HG03025 (cell line): ENCODE data around the gene SIK3.
"Not testable (repeated sequence)": the region's sequence is repeated elsewhere in the genome, so short reads cannot be mapped to it uniquely, and the experiment has no call there.

Experiments
- ATAC-seq: cut with Tn5 transposase; IDR thresholded peaks from one replicate; pipeline ENCODE4 v1.9.1; 2021; ENCODE audit warnings: mild to moderate bottlenecking, moderate library complexity; ENCODE audit not compliant: unreplicated experiment, low FRiP score

Gene SIK3

DNA sequence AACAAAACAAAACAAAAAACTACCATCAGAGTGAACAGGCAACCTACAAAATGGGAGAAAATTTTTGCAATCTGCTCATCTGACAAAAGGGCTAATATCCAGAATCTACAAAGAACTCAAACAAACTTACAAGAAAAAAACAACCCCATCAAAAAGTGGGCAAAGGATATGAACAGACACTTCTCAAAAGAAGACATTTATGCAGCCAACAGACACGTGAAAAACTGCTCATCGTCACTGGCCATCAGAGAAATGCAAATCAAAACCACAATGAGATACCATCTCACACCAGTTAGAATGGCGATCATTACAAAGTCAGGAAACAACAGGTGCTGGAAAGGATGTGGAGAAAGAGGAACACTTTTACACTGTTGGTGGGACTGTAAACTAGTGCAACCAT lies 14.3 kb upstream of the SIK3 start:
- not testable (repeated sequence) for ATAC-seq

DNA sequence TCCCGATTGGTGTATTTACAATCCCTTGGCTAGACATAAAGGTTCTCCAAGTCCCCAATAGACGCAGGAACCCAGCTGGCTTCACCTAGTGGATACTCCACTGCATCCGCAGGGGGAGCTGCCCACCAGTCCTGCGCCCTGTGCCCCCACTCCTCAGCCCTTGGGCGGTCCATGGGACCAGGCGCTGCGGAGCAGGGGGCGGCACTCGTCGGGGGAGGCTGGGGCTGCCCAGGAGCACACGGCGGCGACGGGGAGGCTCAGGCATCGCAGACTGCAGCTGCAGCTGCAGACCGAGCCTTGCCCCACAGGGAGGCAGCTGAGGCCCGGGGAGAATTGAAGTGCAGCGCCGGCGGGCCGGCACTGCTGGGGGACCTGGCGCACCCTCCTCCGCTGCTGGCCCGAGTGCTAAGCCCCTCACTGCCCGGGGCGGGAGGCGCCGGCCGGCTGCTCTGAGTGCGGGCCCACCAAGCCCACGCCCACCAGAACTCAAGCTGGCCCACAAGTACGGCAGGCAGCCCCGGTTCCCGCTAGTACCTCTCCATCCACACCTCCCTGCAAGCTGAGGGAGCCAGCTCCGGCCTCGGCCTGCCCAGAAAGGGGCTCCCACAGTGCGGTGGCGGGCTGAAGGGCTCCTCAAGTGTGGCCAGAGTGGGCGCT lies 12.2 kb upstream of the SIK3 start:
- ATAC-seq: no peak

DNA sequence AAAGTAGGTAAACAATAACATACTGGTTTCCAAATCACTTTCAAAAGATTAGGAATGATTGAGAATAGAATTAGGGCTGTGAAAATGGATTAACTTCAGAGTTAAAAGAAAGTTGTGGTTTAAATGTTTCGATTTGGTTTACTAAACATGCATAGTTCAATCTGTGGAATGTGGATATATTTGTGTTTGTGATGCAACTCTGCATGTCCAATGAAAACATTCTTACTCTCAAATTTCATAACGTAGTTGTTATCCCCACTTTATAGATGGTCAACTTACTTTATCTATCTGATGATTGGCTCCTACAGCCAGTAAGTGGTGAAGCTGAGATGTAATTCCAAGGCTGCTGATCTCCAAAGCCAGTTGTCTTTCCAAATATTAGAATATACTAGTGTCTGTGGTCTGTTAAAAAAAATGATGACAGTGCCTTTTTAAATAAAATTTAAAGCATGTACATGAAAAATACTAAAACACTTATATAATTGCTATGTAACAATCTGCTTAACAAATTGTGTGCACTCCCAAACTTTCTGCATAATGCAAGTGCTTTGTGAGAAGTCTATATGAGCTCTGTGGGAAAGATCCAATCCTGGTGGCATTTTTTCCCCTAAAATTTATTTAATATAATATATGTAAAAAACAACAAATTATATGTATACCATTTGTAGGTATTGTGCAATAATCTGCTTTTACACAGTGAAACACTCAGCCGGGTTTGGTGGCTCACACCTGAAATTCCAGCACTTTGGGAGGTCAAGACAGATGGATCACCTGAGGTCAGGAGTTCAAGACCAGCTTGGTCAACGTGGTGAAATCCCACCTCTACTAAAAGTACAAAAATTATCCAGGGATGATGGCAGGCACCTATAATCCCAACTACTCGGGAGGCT lies 9.7 kb upstream of the SIK3 start:
- no peak for ATAC-seq

DNA sequence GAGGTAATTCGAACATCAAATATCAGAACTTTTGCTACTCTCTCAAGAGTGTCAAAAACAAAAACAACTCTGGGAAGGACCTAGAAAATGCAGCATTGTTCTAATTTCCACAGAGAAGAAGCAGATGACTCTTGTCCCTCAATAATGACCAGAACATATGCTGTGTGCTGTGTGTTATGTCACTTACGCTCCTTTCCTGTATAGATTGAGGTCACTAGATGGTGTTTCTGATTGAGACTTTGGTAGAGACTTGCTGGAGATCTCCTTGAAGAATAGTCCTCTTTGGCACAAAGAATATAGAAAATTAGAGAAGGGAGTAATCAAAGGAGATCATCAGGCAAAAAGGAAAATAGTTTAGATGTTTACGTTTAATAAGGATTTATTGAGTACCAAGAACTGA lies 2.3 kb upstream of the SIK3 start:
- no peak for ATAC-seq

DNA sequence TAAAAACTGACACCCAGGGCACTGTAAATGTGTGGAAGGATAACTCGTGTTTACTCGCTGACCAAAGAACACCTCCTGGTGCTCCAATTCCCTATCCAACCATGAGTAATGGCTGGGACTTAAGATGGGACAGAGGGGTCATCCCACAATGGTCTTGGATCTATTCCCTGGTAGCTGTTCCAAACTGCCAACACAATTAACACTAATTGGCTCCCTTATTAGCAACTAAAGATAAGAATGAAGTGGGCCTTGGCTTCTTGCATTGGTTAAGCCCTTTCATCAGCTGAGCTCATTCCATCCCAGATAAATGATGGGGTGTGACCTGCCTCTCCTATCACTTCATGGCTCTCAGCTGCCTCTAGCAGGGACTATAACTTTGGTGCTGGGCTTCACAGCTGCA lies 1.5 kb upstream of the SIK3 start:
- no peak for ATAC-seq

DNA sequence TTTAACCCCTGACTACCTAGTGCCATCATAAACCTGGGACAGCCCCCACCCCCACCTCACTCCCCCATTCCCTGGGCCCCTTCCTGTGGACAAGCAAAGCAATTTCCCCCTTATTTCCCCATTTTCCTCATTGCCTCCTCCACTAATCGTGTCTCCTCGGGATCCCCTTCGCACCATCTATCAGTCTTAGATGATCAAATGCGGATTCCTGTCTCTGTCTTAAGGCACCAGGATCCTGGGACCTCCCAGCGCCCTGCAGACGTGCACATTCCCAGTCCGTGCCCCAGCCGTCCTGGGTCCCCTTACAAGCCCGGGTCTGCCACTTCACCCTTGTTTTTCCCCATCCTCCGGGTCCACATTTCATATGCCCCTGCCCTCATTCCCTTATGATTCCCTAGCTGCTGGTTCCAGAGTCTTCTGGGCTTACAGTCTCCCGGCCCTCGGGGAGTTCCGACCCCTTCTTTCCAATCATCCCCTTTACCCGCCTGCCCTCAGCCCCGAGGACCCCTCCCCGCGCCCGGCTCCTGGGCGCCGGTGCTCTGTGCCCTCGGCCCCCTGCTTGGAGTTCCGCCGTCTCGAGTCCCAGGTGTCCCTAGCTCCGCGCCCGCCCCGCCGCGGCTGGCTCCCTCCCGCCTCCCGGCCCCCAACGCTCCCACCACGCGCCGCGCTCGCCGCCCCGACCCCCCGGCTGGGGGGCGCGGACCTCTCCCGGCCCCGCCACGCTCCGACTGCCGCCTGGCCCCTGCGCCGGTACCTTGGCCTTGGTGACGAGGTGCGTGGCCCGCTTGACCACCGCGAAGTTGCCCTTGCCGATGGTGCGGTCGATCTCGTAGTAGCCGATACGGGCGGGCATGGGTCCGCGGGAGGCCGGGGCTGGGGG lies 599 bp downstream of the SIK3 start:
- ATAC-seq: peak; percentile 35

DNA sequence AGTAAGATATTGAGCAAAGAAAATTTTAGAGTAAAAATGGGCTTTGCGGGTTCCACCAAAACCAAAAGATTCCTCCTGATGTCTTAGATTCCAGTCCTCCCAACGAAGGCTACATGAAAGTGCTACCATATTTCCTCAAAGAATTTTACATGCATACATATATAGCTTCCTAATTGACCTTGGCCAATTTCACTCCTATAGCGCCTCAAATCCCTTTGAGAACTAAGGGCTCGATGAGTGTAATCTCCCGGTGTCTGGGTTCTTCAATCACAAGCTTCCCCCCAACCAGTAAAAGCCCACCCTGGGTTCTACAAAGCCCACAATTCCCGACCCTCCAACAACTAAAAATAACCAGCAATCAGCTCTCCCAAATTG lies 1.2 kb downstream of the SIK3 start:
- ATAC-seq: no peak

DNA sequence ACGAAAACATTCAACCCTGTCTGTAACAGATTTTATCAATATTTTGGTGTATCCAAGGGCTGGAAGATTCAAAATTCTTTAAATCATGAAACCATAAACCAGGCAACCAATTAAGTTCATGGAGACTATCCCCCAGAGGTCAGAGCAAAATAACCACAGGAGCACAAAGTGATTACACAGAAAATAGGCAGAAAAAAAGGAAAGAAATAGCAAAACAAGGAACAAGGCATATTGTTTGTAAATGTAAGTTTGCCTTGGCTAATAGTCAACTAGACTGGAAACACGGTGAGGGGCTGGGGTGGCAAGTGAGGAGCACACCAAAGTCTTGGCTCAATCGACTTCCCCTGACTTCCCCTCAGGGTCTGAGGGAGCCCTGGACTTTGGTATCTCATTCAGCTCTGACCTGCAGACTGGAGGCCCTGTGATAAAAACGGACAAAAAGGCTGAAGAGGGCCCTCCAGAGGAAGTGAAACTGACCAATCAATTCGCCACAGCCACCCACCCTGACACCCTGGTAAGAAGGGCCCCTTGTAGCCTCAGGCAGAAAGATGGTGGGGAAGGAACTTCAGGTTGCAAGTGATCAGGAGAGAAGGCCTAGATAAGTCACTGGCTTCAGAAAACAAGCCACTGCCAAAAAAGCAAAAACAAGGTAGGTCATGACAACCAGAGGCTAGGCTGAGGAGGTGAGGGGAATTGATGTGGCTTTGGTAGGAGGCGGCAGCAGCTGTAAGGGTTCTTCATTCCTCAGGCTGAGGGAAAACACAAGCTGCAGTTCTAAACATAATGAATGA lies 1.8 kb downstream of the SIK3 start:
- ATAC-seq: no peak

DNA sequence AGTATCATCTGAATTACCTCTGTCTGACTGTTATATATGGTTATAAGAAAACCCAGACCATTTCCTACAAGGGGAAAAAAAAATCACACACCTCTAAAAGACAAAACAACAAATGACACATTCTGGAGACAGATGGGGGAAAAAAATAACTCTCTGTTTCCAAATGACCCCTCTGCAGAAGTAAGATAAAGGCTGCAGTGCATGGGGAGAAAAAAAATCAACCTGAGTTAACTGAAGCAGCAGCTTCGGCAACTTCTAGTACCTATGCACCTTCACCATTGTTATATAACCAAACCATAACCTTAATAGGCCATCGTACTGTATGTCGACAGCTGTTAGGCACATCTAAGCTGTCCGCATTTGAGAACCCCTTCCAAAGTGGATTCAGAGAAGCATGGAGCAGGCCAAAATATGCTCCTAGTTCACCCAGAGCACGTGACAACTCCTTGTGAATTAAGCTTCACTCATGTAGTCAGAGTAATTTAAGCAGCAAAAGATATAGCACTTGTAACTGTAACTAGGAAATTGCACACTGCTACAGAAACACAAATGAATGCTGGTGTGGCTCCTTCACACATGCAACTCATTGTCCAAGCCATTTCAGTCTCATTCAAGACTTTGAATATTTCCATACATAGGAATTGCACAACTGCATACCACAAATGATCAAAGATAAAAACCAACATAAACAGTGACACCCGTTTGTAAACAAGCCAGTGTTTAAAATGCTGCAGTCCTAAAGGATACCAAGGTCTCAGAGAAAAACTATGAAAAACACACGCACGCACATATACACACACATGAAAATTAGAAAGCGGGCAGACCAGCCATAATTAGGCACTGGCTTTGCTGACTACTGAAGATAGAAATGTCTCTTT lies 2.7 kb downstream of the SIK3 start:
- no peak for ATAC-seq

DNA sequence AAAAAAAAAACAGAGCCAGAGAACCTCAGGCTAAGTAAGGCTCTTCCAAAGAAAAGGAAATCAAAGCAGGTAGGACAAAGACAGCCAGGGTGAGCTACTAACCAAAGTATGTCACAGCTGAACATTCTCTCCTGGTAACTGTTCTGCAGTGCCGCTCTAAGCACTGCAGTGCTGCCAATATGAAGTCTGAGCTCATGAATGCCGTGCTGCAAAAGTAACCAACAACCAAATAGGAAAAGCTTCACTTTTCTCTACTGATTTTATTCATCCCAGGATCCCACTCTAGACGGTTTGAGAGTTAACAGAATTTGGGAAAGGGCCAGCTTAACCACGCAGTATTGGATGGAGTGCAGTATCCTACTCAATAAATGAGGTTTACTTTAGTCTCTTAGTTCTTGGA lies 3.5 kb downstream of the SIK3 start:
- ATAC-seq: no peak

DNA sequence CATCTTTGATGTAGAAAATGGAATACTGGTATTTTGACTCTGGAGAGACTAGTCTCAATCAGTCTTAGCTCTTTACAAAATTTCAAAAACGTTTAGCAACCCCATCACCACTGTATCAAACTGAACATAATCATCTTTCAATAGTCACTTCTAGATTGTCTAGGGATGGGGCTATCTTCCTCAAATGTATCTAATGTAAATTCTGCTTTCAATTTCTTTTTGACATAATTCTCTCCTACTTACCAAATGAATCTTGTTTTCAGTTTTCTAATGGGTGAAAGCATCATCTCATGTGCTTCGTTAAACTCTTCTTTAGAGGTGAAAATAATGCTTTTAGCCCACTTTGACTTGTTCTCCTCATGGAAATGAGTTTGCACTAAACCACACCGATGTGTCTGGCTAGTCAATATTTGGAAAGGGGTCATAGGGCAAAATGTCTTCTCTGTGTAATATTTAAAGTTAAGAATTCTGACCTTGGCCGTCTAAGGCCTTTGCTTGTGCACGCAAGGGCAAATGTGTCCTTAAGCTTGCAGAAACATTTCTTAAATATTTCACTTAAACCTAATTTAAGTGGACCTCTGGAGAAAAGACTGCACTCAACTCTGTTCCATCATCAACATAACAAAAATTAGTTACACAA lies 5.2 kb downstream of the SIK3 start:
- no peak for ATAC-seq

DNA sequence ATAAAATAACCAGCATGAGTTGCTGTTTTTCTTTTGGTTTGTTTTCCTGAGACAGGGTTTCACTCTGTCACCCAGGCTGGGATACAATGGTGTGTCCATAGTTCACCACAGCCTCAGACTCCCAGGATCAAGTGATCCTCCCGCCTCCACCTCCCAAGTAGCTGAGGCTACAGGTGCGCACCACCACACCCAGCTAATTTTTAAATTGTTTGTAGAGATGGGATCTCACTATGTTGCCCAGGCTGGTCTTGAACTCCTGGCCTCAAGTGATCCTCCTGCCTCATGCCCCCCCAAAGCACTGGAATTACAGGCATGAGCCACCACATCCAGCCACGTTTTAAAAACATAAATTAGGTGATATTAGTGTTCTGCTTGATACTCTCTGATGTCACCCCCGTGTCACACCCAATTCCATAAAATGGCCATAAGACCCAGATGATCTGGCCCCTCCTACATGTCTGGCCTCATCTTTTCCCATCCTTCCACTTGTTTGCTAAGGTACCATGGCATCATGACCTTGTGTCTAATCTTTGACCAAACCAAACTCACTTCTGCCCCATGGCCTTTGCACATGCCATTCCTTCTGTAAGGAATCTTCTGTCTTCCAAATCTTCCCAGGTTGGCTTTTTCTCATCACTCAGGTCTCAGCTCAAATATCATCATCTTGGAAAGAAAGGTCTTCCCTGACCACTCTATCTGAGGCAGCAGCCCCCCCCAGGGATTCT lies 6.3 kb downstream of the SIK3 start:
- no peak for ATAC-seq

DNA sequence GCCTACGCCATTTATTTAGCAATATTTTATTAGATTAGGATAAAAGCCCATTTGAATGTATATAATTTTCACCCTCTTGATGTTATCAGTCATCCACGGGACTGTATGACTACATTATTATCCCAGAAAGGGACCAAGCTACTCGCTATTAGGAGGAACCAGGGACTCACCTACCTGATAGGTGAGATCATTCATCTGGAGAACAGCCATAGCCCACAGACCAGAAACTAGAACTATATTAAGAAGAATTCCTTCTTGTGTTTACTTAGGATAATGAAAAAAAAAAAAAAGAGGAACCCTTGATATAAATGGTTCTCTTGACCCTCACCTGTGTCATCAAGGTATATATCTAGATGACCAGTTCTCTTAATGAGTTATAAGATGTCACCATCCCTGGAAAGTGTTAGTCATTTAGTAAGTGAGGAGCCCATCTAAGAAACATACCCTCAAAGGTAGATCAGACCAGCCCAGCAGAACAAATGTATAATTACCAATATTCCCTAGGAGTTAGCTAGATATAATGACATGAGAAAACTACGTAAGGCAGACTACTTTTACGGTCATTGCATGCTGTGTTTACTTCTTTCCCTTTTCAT lies 8.0 kb downstream of the SIK3 start:
- ATAC-seq: no peak

DNA sequence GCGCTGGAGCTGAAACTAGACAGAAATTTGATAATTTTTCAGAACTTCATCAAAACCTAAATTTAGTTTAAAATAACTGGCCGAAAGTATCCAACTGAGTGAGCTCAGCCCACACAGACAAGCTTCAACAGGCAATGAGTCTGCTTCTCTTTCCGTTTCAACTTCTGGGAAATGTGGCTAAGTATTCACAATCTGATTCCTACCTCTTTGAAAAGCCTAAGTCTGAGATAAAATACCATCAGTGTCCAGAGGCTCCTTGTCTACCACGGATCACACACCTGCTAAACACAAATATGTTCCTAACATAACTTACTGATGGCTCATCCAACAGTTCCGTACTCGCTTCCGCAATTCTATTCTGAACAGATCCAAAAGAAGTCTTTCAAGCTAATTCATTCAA lies 8.5 kb downstream of the SIK3 start:
- no peak for ATAC-seq

DNA sequence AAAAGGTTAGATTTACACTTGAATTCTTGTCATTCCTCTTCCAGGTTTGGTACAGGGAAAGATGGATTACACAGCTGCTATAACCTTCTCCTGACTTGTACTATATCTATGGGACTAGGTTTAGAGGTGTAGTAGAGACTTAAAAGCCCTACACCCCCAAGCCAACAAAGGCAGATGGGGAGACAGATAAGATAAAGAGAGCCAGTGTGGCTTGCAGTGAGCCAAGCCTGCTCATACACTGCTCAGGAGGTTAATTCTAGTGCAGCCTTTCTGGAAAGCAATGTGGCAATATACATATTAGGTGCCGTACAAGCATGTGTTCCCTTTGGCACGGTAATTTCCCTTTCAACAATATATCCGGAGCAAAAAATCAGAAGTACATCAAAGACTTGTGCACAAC lies 10.8 kb downstream of the SIK3 start:
- ATAC-seq: no peak

DNA sequence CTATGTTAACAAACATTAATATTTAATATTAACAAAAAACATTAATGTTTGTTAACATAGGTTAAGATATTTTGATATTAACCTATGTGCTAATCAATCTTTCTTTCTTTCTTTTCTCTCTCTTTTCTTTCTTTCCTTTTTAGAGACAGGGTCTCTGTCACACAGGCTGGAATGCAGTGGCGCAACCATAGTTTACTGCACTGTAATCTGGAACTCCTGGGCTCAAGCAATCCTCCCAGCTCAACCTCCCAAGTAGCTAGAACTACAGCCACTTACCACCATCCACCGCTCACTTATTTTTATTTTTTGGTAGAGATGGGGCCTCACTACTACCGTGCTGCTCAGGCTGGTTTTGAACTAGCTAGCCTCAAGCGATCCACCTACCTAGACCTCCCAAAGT lies 13.2 kb downstream of the SIK3 start:
- no peak for ATAC-seq

DNA sequence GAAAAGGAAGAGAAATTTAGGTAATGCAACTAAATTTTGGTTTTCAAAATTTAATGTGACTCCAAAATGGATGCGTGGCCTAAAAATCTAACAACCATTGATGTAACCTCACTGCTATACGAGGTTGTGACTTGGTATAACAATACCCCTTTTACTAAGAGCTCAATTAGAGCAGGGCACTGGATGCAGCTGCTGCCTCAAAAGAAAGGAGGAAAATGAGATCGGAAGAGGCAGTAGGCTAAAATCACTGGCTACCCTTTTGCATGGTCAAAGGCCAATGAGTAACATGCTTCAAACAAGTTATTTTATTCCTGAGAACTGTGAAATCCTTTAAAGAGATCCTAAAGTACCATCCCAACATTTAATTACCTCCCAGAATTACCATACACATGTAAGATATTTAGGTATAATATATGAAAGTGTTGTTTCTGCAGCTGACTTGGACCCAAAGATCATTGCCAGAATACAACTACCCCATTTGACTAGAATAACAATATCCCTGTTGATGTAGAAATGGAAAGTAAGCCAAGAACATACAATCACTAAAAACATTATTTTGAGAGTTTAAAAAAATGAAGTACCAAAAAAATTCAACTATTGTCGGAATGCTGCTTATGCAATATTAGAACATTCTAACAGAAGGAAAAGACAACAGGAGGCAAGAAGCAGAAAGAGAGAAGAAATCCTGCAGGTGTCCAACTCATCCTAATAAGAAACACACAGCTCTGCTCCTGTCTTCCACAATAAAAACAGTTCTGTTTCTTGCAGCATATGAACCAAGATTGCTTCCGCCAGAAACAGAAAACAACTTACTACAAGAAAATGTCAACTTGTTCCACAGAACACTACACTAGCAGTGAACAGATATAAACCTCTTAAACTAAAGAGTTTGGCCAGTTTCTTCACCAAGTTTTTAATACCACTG lies 15.0 kb downstream of the SIK3 start:
- no peak for ATAC-seq
